HepG2 (cell line): ENCODE data around the gene H19.

ENCODE experiments used
- CEBPB ChIP-seq: IDR thresholded peaks from 2 replicates; pipeline ENCODE4 v1.6.1; 2011; ENCODE audit warnings: low read depth, low read length, improper control_type of control experiment, borderline replicate concordance
- CREM ChIP-seq, 2 experiments: sonication (generic) in 1 of 2; formaldehyde crosslinking in 1 of 2; IDR thresholded peaks; 2 replicates each; pipeline versions ENCODE4 v1.4.0 to v1.6.1; 2016 to 2020; ENCODE audit warnings: antibody characterized with exemption in 1 of 2, mild to moderate bottlenecking in 1 of 2, missing genetic modification reagents in 1 of 2
- NCOR1 ChIP-seq: fragments of 200-600 bp; sonication (generic); IDR thresholded peaks from 2 replicates; pipeline ENCODE4 v1.7.0; 2017; ENCODE audit warnings: antibody characterized with exemption, low read length, borderline replicate concordance
- POLR2A ChIP-seq, 2 experiments: IDR thresholded peaks; 2 replicates each; pipeline ENCODE4 v1.6.1; 2011; ENCODE audit warnings: low read depth in 2 of 2, low read length in 2 of 2, mild to moderate bottlenecking in 1 of 2, moderate library complexity in 1 of 2; ENCODE audit not compliant: insufficient read depth in 1 of 2
- ZBTB38 ChIP-seq: sonication (generic); formaldehyde crosslinking; IDR thresholded peaks from 2 replicates; pipeline ENCODE4 v1.5.1; 2020; ENCODE audit warnings: mild to moderate bottlenecking, missing genetic modification reagents
- ZBTB7A ChIP-seq: sonication (generic); formaldehyde crosslinking; IDR thresholded peaks from 2 replicates; pipeline ENCODE4 v1.8.0; 2022; ENCODE audit warnings: mild to moderate bottlenecking, missing genetic modification reagents
- ZNF33B ChIP-seq: sonication (generic); formaldehyde crosslinking; IDR thresholded peaks from 2 replicates; pipeline ENCODE4 v1.5.1; 2020; ENCODE audit warnings: mild to moderate bottlenecking, missing genetic modification reagents
- TF ChIP-seq, protein P1 (sequence below): fragments of 450-650 bp; IDR thresholded peaks from 2 replicates; pipeline ENCODE4 v1.6.1; 2016
- TF ChIP-seq, protein P2 (sequence below): sonication (generic); formaldehyde crosslinking; IDR thresholded peaks from 2 replicates; pipeline ENCODE4 v1.5.0; 2020; ENCODE audit warnings: mild to moderate bottlenecking, missing genetic modification reagents, moderate library complexity

DNA sequence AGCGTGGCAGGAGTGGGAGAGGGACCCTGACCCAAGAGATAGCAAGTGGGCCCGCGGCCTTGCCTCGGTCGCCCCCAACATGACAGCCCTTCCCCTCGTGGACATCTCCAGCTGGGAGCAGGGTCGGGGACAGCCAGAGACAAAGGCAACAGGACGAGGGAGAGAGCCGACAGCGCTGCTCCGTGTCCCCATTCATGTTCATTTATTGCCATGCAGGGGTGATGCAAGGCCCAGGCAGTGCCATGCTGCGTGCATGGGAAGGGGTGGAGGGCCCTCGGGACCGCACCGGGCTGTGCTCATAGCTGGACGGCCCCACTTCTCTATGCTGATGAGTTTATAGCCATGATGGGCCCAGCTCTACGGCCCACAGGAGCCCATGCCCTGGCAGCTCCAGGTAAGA, 37.9 kb downstream of the H19 start:
- TF ChIP-seq ZBTB7A (CRISPR knock-in tag) (no peak), CREM (IDR thresholded peaks at IDR 0.05) (no peak), CREM (CRISPR knock-in tag; IDR thresholded peaks at IDR 0.05) (no peak), POLR2A (IDR thresholded peaks at IDR 0.05; ENCODE audit: insufficient read depth in 1 of 2, low read depth in 2 of 2, low read length in 2 of 2) (no peak), NCOR1 (no peak), CEBPB (no peak), ZNF33B (CRISPR knock-in tag) (no peak), ZBTB38 (no peak)
- TF ChIP-seq, protein P1, sequence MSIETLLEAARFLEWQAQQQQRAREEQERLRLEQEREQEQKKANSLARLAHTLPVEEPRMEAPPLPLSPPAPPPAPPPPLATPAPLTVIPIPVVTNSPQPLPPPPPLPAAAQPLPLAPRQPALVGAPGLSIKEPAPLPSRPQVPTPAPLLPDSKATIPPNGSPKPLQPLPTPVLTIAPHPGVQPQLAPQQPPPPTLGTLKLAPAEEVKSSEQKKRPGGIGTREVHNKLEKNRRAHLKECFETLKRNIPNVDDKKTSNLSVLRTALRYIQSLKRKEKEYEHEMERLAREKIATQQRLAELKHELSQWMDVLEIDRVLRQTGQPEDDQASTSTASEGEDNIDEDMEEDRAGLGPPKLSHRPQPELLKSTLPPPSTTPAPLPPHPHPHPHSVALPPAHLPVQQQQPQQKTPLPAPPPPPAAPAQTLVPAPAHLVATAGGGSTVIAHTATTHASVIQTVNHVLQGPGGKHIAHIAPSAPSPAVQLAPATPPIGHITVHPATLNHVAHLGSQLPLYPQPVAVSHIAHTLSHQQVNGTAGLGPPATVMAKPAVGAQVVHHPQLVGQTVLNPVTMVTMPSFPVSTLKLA, result no peak
- TF ChIP-seq, protein P2, sequence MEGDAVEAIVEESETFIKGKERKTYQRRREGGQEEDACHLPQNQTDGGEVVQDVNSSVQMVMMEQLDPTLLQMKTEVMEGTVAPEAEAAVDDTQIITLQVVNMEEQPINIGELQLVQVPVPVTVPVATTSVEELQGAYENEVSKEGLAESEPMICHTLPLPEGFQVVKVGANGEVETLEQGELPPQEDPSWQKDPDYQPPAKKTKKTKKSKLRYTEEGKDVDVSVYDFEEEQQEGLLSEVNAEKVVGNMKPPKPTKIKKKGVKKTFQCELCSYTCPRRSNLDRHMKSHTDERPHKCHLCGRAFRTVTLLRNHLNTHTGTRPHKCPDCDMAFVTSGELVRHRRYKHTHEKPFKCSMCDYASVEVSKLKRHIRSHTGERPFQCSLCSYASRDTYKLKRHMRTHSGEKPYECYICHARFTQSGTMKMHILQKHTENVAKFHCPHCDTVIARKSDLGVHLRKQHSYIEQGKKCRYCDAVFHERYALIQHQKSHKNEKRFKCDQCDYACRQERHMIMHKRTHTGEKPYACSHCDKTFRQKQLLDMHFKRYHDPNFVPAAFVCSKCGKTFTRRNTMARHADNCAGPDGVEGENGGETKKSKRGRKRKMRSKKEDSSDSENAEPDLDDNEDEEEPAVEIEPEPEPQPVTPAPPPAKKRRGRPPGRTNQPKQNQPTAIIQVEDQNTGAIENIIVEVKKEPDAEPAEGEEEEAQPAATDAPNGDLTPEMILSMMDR (CRISPR knock-in tag), result no peak
